ENCODE results near the gene RNF207.

The RNF207 gene, protein sequence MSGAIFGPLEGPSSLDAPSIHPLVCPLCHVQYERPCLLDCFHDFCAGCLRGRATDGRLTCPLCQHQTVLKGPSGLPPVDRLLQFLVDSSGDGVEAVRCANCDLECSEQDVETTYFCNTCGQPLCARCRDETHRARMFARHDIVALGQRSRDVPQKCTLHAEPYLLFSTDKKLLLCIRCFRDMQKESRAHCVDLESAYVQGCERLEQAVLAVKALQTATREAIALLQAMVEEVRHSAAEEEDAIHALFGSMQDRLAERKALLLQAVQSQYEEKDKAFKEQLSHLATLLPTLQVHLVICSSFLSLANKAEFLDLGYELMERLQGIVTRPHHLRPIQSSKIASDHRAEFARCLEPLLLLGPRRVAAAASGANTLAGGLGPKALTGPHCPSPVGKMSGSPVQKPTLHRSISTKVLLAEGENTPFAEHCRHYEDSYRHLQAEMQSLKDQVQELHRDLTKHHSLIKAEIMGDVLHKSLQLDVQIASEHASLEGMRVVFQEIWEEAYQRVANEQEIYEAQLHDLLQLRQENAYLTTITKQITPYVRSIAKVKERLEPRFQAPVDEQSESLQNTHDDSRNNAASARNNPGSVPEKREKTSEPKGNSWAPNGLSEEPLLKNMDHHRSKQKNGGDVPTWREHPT

DNA sequence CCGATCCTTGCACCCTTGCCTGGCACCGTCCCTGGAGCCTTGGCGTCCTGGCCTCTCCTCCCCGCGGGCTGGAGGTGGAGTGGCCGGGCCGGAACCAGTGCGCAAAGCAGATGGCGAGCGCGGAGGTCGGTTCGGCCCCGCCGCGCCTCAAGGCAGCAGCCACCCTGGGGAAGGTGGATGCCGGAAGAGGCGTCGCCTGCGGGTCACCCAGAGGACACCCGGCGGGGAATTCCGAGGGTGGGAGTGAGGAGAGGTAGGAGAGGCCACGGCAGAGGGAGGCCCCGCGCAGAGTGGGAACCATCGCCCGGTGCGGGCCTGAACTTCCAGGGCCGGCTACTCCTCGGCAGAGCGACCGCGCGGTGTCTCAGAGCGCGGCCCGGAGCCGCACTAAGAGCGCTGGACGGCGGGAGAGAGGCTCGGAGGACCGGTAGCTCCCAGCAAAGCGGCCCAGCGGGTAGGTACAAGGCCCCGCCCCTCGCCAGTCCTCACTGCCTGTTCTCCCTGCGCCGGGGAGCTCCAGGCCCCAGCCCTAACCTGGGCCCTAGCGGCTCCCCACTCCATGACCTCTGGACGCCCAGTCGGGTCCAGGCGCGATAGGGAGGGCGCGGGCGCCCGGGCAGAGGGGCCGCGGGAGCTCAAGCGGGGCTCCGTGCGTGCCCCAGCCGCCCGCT is at the start of gene RNF207:
Gene RNF207, plus strand, starts transcription at position 271 of the 671 bp plus-strand sequence. CDS start 417 bp downstream, outside the sequence.
- Mint-ChIP-seq H3K27ac (ENCODE audit: low read depth) (no peak within 1 kb of the TSS), H3K27me3 (peaks cover 18% of the 10 kb centered on the region), H3K4me1 (peaks cover 8% of the 10 kb centered on the region), H3K36me3 (ENCODE audit: insufficient read depth) (peaks cover 3% of the 10 kb centered on the region), H3K4me3 (peak within 1 kb of the TSS; percentile 63), H3K9me3 (no peaks in the 10 kb centered on the region)
- DNase-seq (ENCODE audit: low spot score in 2 of 2) (peak in 1 of 2 donors; percentile 25), ATAC-seq (replicated peaks; ENCODE audit: extremely low read depth, poor library complexity, severe bottlenecking) (peak; percentile 80)

DNA sequence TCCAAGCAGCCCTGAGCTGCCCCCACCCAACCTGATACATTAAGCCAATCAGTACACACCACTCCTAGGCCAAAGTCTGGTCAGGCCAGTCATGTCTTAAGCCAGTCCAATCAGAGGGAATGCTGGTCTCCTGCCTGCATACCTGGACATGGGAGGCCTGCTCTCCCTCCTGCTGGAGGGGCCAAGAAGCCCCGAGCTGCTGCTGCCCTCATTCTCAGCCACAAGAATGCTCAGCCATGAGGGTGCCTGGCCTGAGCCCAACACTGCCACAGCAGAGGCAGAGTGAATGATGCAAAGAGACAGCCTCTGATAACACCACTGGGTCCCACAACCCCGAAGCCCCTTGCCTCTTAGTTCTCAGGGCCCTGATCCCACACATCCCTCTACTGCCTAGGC is 48.8 kb upstream of the RNF207 start:
- peaks cover 51% of the 10 kb centered on the region for H3K27me3 Mint-ChIP-seq
- H3K4me3 Mint-ChIP-seq = no peak overlapping the region
- ATAC-seq (replicated peaks; ENCODE audit: extremely low read depth, poor library complexity, severe bottlenecking) = no peak
- no peak for DNase-seq (ENCODE audit: low spot score in 2 of 2)
- no peaks in the 10 kb centered on the region for H3K4me1 Mint-ChIP-seq
- H3K9me3 Mint-ChIP-seq = no peaks in the 10 kb centered on the region
- H3K36me3 Mint-ChIP-seq (ENCODE audit: insufficient read depth) = no peaks in the 10 kb centered on the region
- H3K27ac Mint-ChIP-seq (ENCODE audit: low read depth) = no peak overlapping the region

DNA sequence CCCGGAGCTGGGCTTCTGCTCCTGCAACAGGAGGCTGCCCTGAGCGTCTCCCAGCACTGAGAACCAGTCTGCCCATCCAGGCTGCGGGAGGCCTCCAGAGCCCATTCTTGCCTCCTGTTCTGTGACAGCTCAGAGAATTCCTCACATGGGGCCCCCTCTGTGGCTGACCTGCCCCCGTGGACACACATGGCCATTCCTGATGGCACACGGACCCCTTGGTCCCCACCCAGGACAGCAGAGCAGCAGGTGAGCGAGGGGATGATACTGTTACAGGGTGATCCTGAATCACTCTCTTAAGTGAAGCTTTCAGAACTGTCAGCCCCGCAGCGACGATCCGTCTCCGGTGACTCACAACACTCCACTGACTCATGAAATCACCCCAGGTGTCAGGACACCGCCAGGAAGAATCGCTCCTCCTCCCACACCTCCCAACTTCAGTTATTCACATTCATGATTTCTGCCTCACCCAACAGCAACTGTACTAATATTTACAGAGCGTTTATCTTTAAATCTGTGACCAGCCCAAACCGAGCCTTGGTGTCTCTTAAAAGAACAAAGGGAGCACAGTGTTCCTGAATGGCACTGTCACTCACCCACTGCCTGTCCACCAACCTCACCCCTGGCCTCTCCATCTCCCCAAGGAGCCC is 48.3 kb upstream of the RNF207 start:
- H3K27me3 Mint-ChIP-seq = peaks cover 56% of the 10 kb centered on the region
- no peak overlapping the region for H3K4me3 Mint-ChIP-seq
- no peak for ATAC-seq (replicated peaks; ENCODE audit: extremely low read depth, poor library complexity, severe bottlenecking)
- no peaks in the 10 kb centered on the region for H3K36me3 Mint-ChIP-seq (ENCODE audit: insufficient read depth)
- H3K9me3 Mint-ChIP-seq = no peaks in the 10 kb centered on the region
- DNase-seq (ENCODE audit: low spot score in 2 of 2) = no peak
- H3K27ac Mint-ChIP-seq (ENCODE audit: low read depth) = no peak overlapping the region
- no peaks in the 10 kb centered on the region for H3K4me1 Mint-ChIP-seq

DNA sequence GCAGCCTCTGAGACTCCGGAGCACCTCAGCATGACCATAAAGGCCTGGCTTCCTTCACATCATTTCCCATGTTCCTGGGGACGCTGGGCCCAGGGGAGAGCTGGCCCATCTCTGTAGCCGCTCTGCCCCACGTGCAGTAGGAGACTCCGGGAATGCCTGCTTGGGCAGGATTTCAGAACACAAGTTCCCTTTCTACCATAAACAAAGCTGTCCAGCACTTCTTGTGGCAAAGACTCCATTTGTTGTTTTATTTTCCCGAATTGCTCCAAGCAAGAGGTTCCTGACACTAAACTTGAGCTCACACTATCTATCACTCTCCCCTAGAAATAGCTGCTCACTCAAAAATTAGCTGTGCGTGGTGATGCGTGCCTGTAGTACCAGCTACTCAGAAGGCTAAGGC is 47.7 kb upstream of the RNF207 start:
- Mint-ChIP-seq H3K4me3 (no peak overlapping the region), H3K27ac (ENCODE audit: low read depth) (no peak overlapping the region), H3K4me1 (no peaks in the 10 kb centered on the region), H3K9me3 (no peaks in the 10 kb centered on the region), H3K27me3 (peaks cover 61% of the 10 kb centered on the region), H3K36me3 (ENCODE audit: insufficient read depth) (no peaks in the 10 kb centered on the region)
- ATAC-seq (replicated peaks; ENCODE audit: extremely low read depth, poor library complexity, severe bottlenecking) (no peak), DNase-seq (ENCODE audit: low spot score in 2 of 2) (no peak)

DNA sequence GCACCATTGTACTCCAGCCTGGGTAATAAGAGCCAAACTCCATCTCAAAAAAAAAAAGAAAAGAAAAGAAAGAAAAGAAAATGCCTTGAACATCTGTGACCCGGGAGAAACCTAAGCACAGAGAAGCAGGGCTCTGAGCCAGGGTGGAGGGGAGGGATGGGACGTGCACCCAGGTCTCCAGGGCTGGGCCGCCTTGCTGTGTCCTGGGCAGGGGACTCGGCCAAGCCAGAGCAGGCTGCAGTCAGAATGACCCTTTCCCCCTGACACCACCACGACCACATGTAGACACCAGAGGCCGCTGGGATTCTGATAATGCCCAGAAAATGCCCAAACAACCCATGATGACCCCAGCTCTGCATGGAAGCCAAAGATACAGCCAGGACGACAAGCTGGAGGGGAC is 43.6 kb upstream of the RNF207 start:
- H3K9me3 Mint-ChIP-seq = no peaks in the 10 kb centered on the region
- ATAC-seq (replicated peaks; ENCODE audit: extremely low read depth, poor library complexity, severe bottlenecking) = no peak
- no peak overlapping the region for H3K27ac Mint-ChIP-seq (ENCODE audit: low read depth)
- no peaks in the 10 kb centered on the region for H3K36me3 Mint-ChIP-seq (ENCODE audit: insufficient read depth)
- no peaks in the 10 kb centered on the region for H3K4me1 Mint-ChIP-seq
- no peak for DNase-seq (ENCODE audit: low spot score in 2 of 2)
- H3K4me3 Mint-ChIP-seq = no peak overlapping the region
- H3K27me3 Mint-ChIP-seq = peaks cover 92% of the 10 kb centered on the region

DNA sequence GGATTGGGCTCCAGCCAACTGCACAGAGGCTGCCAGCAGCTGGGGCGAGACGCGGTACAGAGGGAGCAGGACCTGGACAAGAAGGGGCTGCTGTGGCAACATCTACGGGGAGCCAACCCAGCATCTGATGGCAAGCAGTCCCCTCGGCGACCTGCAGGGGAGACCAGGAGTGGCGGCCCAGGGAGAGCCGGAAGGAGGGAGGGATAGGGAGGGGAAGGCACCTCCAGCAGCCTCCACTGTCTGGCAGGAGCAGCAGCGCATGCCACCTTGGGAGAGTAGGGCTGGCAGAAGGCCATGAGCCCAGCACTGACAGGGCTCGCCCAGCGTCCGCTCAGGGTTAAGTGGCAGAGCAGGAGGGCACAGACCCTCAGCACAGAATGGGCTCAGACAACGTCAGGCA is 43.1 kb upstream of the RNF207 start:
- H3K4me1 Mint-ChIP-seq = no peaks in the 10 kb centered on the region
- ATAC-seq (replicated peaks; ENCODE audit: extremely low read depth, poor library complexity, severe bottlenecking) = no peak
- DNase-seq (ENCODE audit: low spot score in 2 of 2) = no peak
- H3K27me3 Mint-ChIP-seq = peaks cover 92% of the 10 kb centered on the region
- H3K27ac Mint-ChIP-seq (ENCODE audit: low read depth) = no peak overlapping the region
- no peaks in the 10 kb centered on the region for H3K9me3 Mint-ChIP-seq
- no peak overlapping the region for H3K4me3 Mint-ChIP-seq
- no peaks in the 10 kb centered on the region for H3K36me3 Mint-ChIP-seq (ENCODE audit: insufficient read depth)

DNA sequence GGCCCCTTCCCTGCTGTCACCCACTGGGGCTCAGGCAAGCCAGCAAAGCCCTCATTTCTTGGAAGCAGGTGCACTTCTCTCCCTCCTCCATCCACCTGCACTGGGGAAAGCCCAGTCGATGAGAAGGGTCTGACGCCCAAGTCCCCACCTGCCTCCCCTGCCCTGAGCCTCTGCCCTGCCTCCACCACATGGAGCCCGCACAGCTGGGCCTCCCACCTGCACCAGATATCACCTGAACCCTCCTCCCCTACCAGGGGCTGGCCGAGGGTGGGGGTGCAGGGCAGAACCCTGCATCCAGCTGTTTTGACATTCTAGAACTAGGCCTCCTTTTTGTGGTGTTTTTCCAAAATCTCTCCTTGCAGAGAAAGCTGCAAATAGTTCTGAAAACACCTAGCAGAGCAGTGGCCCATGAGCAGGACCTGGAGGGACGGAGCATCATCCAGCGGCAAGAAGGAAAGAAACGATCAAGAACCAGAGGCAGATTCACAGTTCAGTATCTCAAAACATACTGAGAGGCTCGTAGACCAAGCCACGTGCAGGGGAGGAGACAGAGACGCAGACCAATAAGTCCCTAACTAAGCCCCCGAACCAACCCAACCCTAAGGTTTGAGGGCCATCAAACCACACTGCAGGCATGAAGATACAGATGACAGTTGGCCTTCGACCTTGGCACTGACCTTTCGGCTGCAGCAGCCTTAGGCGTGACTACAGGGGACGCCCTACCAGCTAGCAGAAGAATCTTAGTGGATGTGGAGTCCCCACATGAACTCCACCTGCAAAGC is 42.5 kb upstream of the RNF207 start:
- Mint-ChIP-seq H3K4me3 (no peak overlapping the region), H3K27ac (ENCODE audit: low read depth) (no peak overlapping the region), H3K4me1 (no peaks in the 10 kb centered on the region), H3K27me3 (peaks cover 92% of the 10 kb centered on the region), H3K9me3 (no peaks in the 10 kb centered on the region), H3K36me3 (ENCODE audit: insufficient read depth) (no peaks in the 10 kb centered on the region)
- ATAC-seq (replicated peaks; ENCODE audit: extremely low read depth, poor library complexity, severe bottlenecking) = no peak
- no peak for DNase-seq (ENCODE audit: low spot score in 2 of 2)

DNA sequence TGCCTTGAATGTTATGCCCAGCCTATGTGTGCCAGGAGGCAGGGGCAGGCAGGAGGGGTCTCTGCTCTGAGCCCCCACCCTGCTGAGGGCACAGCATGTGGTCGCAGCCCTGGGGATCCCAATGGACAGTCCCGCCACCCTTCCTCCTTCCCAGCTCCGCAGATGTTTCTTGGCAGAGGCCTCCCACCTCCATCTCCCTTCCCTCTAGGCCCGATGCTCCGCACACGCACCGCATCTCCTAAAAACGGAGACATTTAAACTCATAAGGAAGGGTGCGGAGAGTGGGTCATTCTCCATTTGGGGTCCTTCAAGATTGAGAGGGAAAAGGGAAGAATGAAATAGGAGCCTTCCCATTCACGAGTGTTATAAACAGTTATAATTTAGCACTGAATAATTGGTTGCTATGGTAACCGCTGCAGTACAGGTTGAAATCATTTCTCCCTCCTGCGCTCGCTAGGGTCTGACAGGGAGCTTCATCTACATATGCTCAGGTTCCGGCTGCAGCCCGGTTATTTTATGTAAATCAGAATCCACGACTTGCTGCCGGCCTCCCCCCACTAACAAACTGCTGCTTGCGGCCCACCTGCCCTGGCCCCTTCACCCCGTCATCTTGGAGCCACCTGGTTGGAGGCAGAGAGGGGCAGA is 41.8 kb upstream of the RNF207 start:
- Mint-ChIP-seq H3K9me3 (no peaks in the 10 kb centered on the region), H3K4me3 (no peak overlapping the region)

DNA sequence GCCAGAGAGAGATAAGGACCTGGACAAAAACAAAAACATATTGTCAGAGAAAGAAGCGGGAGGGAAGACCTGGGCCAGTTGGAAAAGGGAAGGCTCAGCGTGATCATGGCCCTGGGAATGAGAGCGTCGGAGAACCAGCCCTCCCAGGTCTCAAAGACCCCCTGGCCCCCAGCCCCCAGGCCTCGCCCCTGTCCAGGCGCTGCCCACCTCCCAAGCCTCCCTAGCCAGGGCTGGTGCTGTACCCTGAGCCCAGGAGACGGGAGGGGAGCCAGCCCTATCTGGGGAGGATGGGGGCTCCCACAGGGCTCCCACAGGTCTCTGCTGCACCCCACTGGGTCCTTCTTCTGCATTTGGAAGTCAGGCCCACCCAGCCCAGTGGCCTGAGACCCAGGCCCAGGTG is 40.9 kb upstream of the RNF207 start:
- Mint-ChIP-seq H3K4me3 (no peak overlapping the region), H3K4me1 (no peaks in the 10 kb centered on the region), H3K27ac (ENCODE audit: low read depth) (no peak overlapping the region), H3K36me3 (ENCODE audit: insufficient read depth) (no peaks in the 10 kb centered on the region), H3K9me3 (no peaks in the 10 kb centered on the region), H3K27me3 (peaks cover 80% of the 10 kb centered on the region)
- DNase-seq (ENCODE audit: low spot score in 2 of 2) (no peak), ATAC-seq (replicated peaks; ENCODE audit: extremely low read depth, poor library complexity, severe bottlenecking) (no peak)

More for the DNA sequence above, 41.8 kb upstream of the RNF207 start:
- no peak overlapping the region for H3K27ac Mint-ChIP-seq (ENCODE audit: low read depth)
- no peaks in the 10 kb centered on the region for H3K4me1 Mint-ChIP-seq
- ATAC-seq (replicated peaks; ENCODE audit: extremely low read depth, poor library complexity, severe bottlenecking) = no peak
- no peaks in the 10 kb centered on the region for H3K36me3 Mint-ChIP-seq (ENCODE audit: insufficient read depth)
- no peak for DNase-seq (ENCODE audit: low spot score in 2 of 2)
- peaks cover 90% of the 10 kb centered on the region for H3K27me3 Mint-ChIP-seq

DNA sequence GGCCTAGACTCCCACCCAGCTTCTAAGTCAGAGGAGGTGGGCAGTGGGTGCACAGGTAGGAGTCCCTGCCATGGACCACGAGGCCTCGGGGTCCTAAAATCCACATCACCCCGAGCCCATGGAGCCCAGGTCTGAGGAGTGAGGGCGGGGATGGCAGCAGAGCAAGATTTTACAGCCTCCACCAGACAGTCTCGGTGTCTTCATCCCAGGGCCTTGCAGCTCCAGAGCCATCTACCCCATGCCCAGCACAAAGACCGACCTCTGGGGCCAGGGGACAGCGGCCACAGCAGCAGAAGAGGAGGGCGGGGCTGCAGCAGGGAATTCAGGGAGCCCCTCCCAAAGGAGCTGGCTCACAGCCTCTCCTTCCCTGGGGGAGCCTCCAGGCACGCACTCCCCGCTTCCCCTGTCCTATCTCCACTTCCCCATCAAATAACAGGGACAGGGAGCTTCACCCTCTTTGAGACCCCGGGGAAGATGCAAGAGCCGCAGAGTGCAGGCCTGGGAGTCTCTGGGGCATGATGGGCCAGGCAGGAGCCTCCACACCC is 40.4 kb upstream of the RNF207 start:
- no peak overlapping the region for H3K27ac Mint-ChIP-seq (ENCODE audit: low read depth)
- peaks cover 77% of the 10 kb centered on the region for H3K27me3 Mint-ChIP-seq
- DNase-seq (ENCODE audit: low spot score in 2 of 2) = no peak
- no peaks in the 10 kb centered on the region for H3K9me3 Mint-ChIP-seq
- H3K4me3 Mint-ChIP-seq = no peak overlapping the region
- H3K4me1 Mint-ChIP-seq = no peaks in the 10 kb centered on the region
- no peak for ATAC-seq (replicated peaks; ENCODE audit: extremely low read depth, poor library complexity, severe bottlenecking)
- no peaks in the 10 kb centered on the region for H3K36me3 Mint-ChIP-seq (ENCODE audit: insufficient read depth)

DNA sequence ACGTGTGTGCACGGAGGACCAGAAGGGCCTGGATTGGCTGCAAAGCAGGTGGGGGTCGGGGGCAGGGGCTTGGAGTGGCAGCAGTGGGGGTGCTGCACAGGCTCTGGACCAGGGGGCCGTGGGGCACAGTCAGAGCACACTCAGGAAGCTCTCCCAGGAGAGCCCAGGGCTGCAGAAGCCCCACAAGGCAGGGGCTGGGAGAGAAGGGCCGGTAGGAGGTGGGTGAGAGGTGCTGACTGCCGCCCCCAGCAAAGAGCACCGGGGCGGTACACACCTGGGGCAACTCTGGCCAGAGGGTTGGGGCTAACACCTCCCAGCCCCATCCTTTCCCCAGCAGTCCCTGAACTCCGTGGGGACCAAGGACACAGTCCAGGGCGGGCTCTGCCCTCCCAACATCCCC is 39.7 kb upstream of the RNF207 start:
- Mint-ChIP-seq H3K9me3 (no peaks in the 10 kb centered on the region), H3K36me3 (ENCODE audit: insufficient read depth) (no peaks in the 10 kb centered on the region)
- DNase-seq (ENCODE audit: low spot score in 2 of 2) = no peak

More for the DNA sequence above, 39.7 kb upstream of the RNF207 start:
- no peak overlapping the region for H3K4me3 Mint-ChIP-seq
- no peak overlapping the region for H3K27ac Mint-ChIP-seq (ENCODE audit: low read depth)
- no peak for ATAC-seq (replicated peaks; ENCODE audit: extremely low read depth, poor library complexity, severe bottlenecking)
- no peaks in the 10 kb centered on the region for H3K4me1 Mint-ChIP-seq
- H3K27me3 Mint-ChIP-seq = peaks cover 69% of the 10 kb centered on the region

Data from central memory CD8-positive, alpha-beta T cell (primary cell).